GM12873 (cell line): ENCODE data around the gene GRIA4.

Experiments
- CTCF ChIP-seq: IDR thresholded peaks from 2 replicates; pipeline ENCODE4 v1.5.1; 2012; ENCODE audit warnings: low read depth, mild to moderate bottlenecking, moderate library complexity, low read length, control low read depth; ENCODE audit not compliant: insufficient read depth; ENCODE audit errors: missing control alignments

GRIA4 gene

GRCh38 chr11:105612771-105613170 lies 2.9 kb downstream of the GRIA4 start:
- TF ChIP-seq CTCF, result no peak

DNA sequence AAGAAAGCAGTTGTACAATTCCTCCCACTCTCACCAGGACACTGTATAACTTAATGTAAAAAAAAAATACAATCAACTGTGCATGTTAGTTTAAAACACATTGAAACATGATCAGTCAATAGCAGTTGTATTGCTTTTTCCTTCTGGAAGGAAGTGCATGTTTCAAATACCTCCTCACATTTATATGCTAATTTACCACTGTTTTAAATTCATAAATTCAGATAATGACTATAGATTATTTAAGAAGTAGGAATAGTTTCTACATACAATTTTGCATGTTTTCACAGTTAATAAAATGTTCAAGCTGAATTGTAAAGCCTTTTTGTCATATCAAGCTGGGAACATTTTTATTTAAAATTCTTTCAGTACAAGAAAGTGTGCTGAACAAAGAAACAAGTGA lies 3.3 kb downstream of the GRIA4 start:
- TF ChIP-seq CTCF, result no peak

GRCh38 chr11:105618343-105618955 lies 8.6 kb downstream of the GRIA4 start:
- no peak for TF ChIP-seq CTCF

- TF ChIP-seq CTCF, result no peak
Observed at GRCh38 chr11:105619556-105619955, 9.7 kb downstream of the GRIA4 start.

- no peak for TF ChIP-seq CTCF
Observed at GRCh38 chr11:105622016-105622415, 12.1 kb downstream of the GRIA4 start.

- TF ChIP-seq CTCF, result no peak
Observed at GRCh38 chr11:105632316-105632715, 22.4 kb downstream of the GRIA4 start.

DNA sequence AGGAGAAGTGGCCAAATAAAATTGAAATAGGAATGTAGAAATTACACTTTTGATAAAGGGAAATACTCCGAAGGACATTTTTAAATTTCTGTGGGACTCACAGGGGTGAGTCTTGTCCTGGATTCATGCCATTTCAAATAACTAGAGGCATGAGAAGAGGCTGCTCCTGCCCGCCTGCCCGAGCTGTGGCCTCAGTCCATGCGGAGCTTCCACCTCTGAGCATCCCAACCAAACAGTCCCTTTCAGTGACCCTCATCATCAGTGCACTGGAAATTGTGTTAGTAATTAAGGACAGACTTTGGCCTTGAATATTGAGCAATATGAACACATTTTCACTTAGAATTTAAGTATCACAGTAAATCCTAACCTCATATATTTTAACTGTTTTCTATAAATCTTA lies 25.6 kb downstream of the GRIA4 start:
- TF ChIP-seq CTCF, result no peak
